CD14-positive monocyte (primary cell): Measurements from ENCODE around the gene APOO. TPM values are rescaled to one million over a fixed set of nuclear protein-coding genes. Genes with fewer than 3 reads are reported as not detected.

Experiments used
- DNase-seq, 3 donors: peaks; one replicate each; pipeline ENCODE4 v3.0.0-alpha.2; 2011 to 2022
- H2AFZ ChIP-seq: 2 replicates; pipeline ENCODE4 v1.6.0; 2012; ENCODE audit warnings: mild to moderate bottlenecking, low read depth, low read length, inconsistent platforms; ENCODE audit not compliant: insufficient read depth, poor library complexity, severe bottlenecking
- H3K27ac ChIP-seq, 2 donors: 1 replicate in 1 of 2; 2 replicates in 1 of 2; pipeline ENCODE4 v1.5.1; 2012 to 2013; ENCODE audit warnings: low read length in 2 of 2, control low read depth in 1 of 2, inconsistent platforms in 1 of 2, low read depth in 1 of 2, mild to moderate bottlenecking in 1 of 2
- H3K27me3 ChIP-seq, 2 donors: one replicate each; pipeline versions ENCODE4 v1.6.0 to v1.6.1; 2011 to 2013; ENCODE audit warnings: low read length in 2 of 2; ENCODE audit not compliant: control insufficient read depth in 2 of 2, insufficient read depth in 2 of 2
- H3K36me3 ChIP-seq, 2 donors: replicated peaks in 1 of 2; 1 replicate in 1 of 2; 2 replicates in 1 of 2; pipeline versions ENCODE4 v1.5.1 to v1.6.1; 2012 to 2013; ENCODE audit warnings: low read length in 2 of 2, control low read depth in 1 of 2, inconsistent platforms in 1 of 2, mild to moderate bottlenecking in 1 of 2; ENCODE audit not compliant: insufficient read depth in 2 of 2, control insufficient read depth in 1 of 2
- H3K4me1 ChIP-seq, 2 donors: 1 replicate in 1 of 2; 2 replicates in 1 of 2; pipeline versions ENCODE4 v1.5.1 to v1.6.1; 2012 to 2013; ENCODE audit warnings: low read length in 2 of 2, control low read depth in 1 of 2, inconsistent platforms in 1 of 2, mild to moderate bottlenecking in 1 of 2, moderate library complexity in 1 of 2; ENCODE audit not compliant: insufficient read depth in 2 of 2, control insufficient read depth in 1 of 2
- H3K4me2 ChIP-seq: replicated peaks from 2 replicates; pipeline ENCODE3; 2012; ENCODE audit warnings: low read length, moderate library complexity, mild to moderate bottlenecking; ENCODE audit not compliant: poor library complexity, severe bottlenecking; ENCODE audit errors: extremely low read depth
- H3K4me3 ChIP-seq, 3 experiments: fragments of 200-600 bp in 1 of 3; sonication (generic) in 1 of 3; replicated peaks in 1 of 3; 1 replicate in 2 of 3; 2 replicates in 1 of 3; pipeline ENCODE4 v1.5.1; 2011 to 2013; ENCODE audit warnings: low read length in 3 of 3, mild to moderate bottlenecking in 3 of 3, control low read depth in 2 of 3, low read depth in 2 of 3, inconsistent platforms in 1 of 3, moderate library complexity in 1 of 3
- H3K79me2 ChIP-seq: 2 replicates; pipeline ENCODE4 v1.6.0; 2012; ENCODE audit warnings: mild to moderate bottlenecking, control low read depth, inconsistent platforms, low read length, moderate library complexity; ENCODE audit not compliant: insufficient read depth
- H3K9ac ChIP-seq: 2 replicates; pipeline ENCODE4 v1.6.0; 2017; ENCODE audit warnings: low read length, mild to moderate bottlenecking; ENCODE audit not compliant: insufficient read depth, poor library complexity, severe bottlenecking
- H3K9me3 ChIP-seq, 2 donors: replicated peaks in 1 of 2; 1 replicate in 1 of 2; 2 replicates in 1 of 2; pipeline versions ENCODE4 v1.5.1 to v1.6.1; 2012 to 2013; ENCODE audit warnings: low read length in 2 of 2, control low read depth in 1 of 2; ENCODE audit not compliant: control insufficient read depth in 1 of 2, insufficient read depth in 1 of 2
- H4K20me1 ChIP-seq: 2 replicates; pipeline ENCODE4 v1.6.0; 2012; ENCODE audit warnings: mild to moderate bottlenecking, low read length, control low read depth, moderate library complexity; ENCODE audit not compliant: insufficient read depth
- H3K27ac Mint-ChIP-seq, 7 donors: one replicate each; pipeline ENCODE4 v1.8.0; 2020; ENCODE audit warnings: mild to moderate bottlenecking in 7 of 7, mixed read lengths in 7 of 7, moderate library complexity in 6 of 7, inconsistent platforms in 2 of 7
- H3K27me3 Mint-ChIP-seq, 3 donors: one replicate each; pipeline ENCODE4 v1.8.0; 2021 to 2022; ENCODE audit warnings: low read depth in 3 of 3, mild to moderate bottlenecking in 3 of 3, mixed read lengths in 3 of 3, moderate library complexity in 3 of 3, inconsistent platforms in 1 of 3
- H3K36me3 Mint-ChIP-seq, 2 donors: one replicate each; pipeline ENCODE4 v1.8.0; 2020; ENCODE audit warnings: mixed read lengths in 2 of 2, inconsistent platforms in 1 of 2, mild to moderate bottlenecking in 1 of 2
- H3K4me1 Mint-ChIP-seq: one replicate; pipeline ENCODE4 v1.8.0; 2020; ENCODE audit warnings: mild to moderate bottlenecking, mixed read lengths
- H3K4me3 Mint-ChIP-seq, 2 donors: one replicate each; pipeline ENCODE4 v1.8.0; 2020; ENCODE audit warnings: mild to moderate bottlenecking in 2 of 2, mixed read lengths in 2 of 2, moderate library complexity in 1 of 2
- H3K9me3 Mint-ChIP-seq, 7 donors: one replicate each; pipeline ENCODE4 v1.8.0; 2020 to 2022; ENCODE audit warnings: mixed read lengths in 7 of 7, mild to moderate bottlenecking in 6 of 7, moderate library complexity in 6 of 7, inconsistent platforms in 2 of 7
- CTCF ChIP-seq: fragments of 200-600 bp; IDR thresholded peaks from one replicate; pipeline ENCODE4 v1.8.0; 2022; ENCODE audit warnings: antibody characterized with exemption, mild to moderate bottlenecking
- WGBS: methylation state at CpG from one replicate; pipeline ENCODE4 v1.1.5; 2013; ENCODE audit warnings: missing lambda C conversion rate; ENCODE audit not compliant: insufficient coverage; 5-methylcytosine and 5-hydroxymethylcytosine counted together
- intact Hi-C, 2 donors: fragments of 100-400 bp; cut with micrococcal nuclease; formaldehyde crosslinking; loops; one replicate each; pipeline versions ENCODE4 v1.15.0 to v1.15.1; 2023
- polyA plus RNA-seq, 3 donors: library from polyadenylated mRNA; depleted of rRNA in 1 of 3; unstranded in 2 of 3; stranded (reverse) in 1 of 3; fragments of 300-500 nt in 2 of 3; fragments of >200 nt in 1 of 3; fragmentation: Illumina TruSeq in 2 of 3; gene quantifications; 1 replicate in 2 of 3; 2 replicates in 1 of 3; pipeline ENCODE4 v1.2.3, GENCODE V29; 2012 to 2021

The APOO gene
- polyA plus RNA-seq, 3 donors = 3.3 to 8.3 (median 4.6) TPM

GRCh38 chrX:23945206-23945605, 37.5 kb upstream of the APOO start:
- H2AFZ ChIP-seq = no peak overlapping the region
- no peak overlapping the region for H3K4me2 ChIP-seq
- H3K27me3 ChIP-seq = peaks cover 0 to 12% of the 10 kb centered on the region in 2 donors
- Mint-ChIP-seq H3K4me1 (peaks cover 2% of the 10 kb centered on the region), H3K4me3 (no peak overlapping the region), H3K9me3 (no peaks in the 10 kb centered on the region), H3K27ac (no peak overlapping the region), H3K36me3 (no peaks in the 10 kb centered on the region), H3K27me3 (peaks cover 1 to 28% (median 4%) of the 10 kb centered on the region in 3 donors)
- H3K9me3 ChIP-seq = no peaks in the 10 kb centered on the region
- H3K27ac ChIP-seq = no peak overlapping the region
- no peak for TF ChIP-seq CTCF
- intact Hi-C loops = no loop called here
- no peaks in the 10 kb centered on the region for H3K79me2 ChIP-seq
- no peak overlapping the region for H3K9ac ChIP-seq
- no CpG with 5 or more reads among the region's 1 CpG for WGBS
- H3K36me3 ChIP-seq = no peaks in the 10 kb centered on the region
- no peaks in the 10 kb centered on the region for H3K4me1 ChIP-seq
- H4K20me1 ChIP-seq = no peaks in the 10 kb centered on the region
- DNase-seq = no peak
- no peak overlapping the region for H3K4me3 ChIP-seq

DNA sequence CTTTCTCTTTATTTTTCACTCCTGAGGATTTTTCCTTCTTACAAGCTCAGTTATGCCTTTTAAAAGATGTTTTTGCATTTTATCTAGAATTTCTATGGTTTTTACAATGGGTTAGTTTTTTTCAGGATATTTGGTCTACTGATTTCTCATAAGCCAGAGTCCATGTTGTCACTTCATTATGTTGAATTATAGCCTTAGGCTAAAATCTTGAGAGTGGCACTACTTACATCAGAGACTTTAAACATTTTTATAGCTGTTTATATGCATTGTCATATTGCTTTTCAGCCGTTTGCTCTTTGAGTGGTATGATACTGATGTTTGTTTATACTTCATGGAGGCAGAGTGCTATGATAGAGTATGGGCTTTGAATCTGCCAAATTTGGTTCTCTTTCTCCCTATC, 36.5 kb upstream of the APOO start:
- Mint-ChIP-seq H3K27ac (no peak overlapping the region), H3K9me3 (no peaks in the 10 kb centered on the region), H3K4me3 (no peak overlapping the region), H3K4me1 (no peaks in the 10 kb centered on the region), H3K27me3 (peaks cover 1 to 26% (median 2%) of the 10 kb centered on the region in 3 donors), H3K36me3 (no peaks in the 10 kb centered on the region)
- Histone ChIP-seq H3K9me3 (no peaks in the 10 kb centered on the region), H3K4me2 (no peak overlapping the region), H3K27ac (no peak overlapping the region), H3K4me3 (no peak overlapping the region), H3K36me3 (no peaks in the 10 kb centered on the region), H2AFZ (no peak overlapping the region), H4K20me1 (no peaks in the 10 kb centered on the region), H3K27me3 (peaks cover 0 to 16% of the 10 kb centered on the region in 2 donors), H3K4me1 (no peaks in the 10 kb centered on the region), H3K9ac (no peak overlapping the region), H3K79me2 (no peaks in the 10 kb centered on the region)
- WGBS = no CpG with 5 or more reads among the region's 1 CpG
- no peak for TF ChIP-seq CTCF
- no peak for DNase-seq
- intact Hi-C loops = no loop called here
